ENCODE measurements around the gene LRP2. TPM values are rescaled to one million over a fixed set of nuclear protein-coding genes. Genes with fewer than 3 reads are reported as not detected.

The LRP2 gene
- total and polyA plus RNA-seq, 8 donors = 0.06 to 0.08 TPM; not detected in 6

DNA sequence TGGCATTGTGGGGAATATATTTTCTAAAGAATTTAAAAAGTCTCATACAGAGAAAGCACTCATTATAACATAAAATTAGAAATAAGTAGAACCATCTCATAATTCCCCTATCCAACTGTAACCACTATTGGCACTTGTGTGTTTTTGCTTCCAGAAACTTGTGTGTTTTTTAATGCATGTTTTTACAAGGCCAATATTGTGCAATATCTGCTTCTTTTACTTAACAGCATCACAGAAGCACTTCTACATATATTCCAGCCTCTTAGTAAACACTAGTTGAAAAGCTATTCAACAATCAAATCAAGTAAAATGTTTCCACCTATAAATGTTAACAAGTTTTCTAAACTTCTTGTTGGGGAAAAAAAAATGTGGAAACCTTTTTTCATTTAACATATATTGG, 132.7 kb downstream of the LRP2 start:
- Histone ChIP-seq H3K27me3 (no peaks in the 10 kb centered on the region), H3K36me3 (no peaks in the 10 kb centered on the region), H3K27ac (no peak overlapping the region), H3K4me3 (no peak overlapping the region), H3K4me1 (no peaks in the 10 kb centered on the region), H3K9me3 (no peaks in the 10 kb centered on the region)
- no peak for TF ChIP-seq CTCF (IDR thresholded peaks at IDR 0.05)
- ATAC-seq (no peak), DNase-seq (no peak), FAIRE-seq (no peak)
- intact Hi-C loops (cut with DNase I) = no loop called here

- no peaks in the 10 kb centered on the region for H3K27me3 ChIP-seq
- H3K36me3 ChIP-seq = no peaks in the 10 kb centered on the region
- WGBS, 2 donors = 84 to 87% methylated on average over 2 of the region's 2 CpGs
- no peaks in the 10 kb centered on the region for H3K4me1 ChIP-seq
- intact Hi-C loops (cut with DNase I) = no loop called here
- H3K27ac ChIP-seq = no peak overlapping the region
- no peak for DNase-seq
- H3K4me3 ChIP-seq = no peak overlapping the region
- no peaks in the 10 kb centered on the region for H3K9me3 ChIP-seq
- FAIRE-seq = no peak
- ATAC-seq = no peak
- no peak for TF ChIP-seq CTCF (IDR thresholded peaks at IDR 0.05)
Measured at GRCh38 chr2:169225906-169226305, 136.4 kb downstream of the LRP2 start.

- Histone ChIP-seq H3K4me1 (no peaks in the 10 kb centered on the region), H3K4me3 (no peak overlapping the region), H3K27ac (no peak overlapping the region), H3K36me3 (no peaks in the 10 kb centered on the region), H3K27me3 (no peaks in the 10 kb centered on the region), H3K9me3 (no peaks in the 10 kb centered on the region)
- intact Hi-C loops (cut with DNase I) = no loop called here
- no peak for TF ChIP-seq CTCF (IDR thresholded peaks at IDR 0.05)
- FAIRE-seq = no peak
- WGBS, 2 donors = 36 to 45% methylated on average over 2 of the region's 2 CpGs
- DNase-seq = no peak
- no peak for ATAC-seq
Measured at GRCh38 chr2:169225233-169225750, 137.0 kb downstream of the LRP2 start.

DNA sequence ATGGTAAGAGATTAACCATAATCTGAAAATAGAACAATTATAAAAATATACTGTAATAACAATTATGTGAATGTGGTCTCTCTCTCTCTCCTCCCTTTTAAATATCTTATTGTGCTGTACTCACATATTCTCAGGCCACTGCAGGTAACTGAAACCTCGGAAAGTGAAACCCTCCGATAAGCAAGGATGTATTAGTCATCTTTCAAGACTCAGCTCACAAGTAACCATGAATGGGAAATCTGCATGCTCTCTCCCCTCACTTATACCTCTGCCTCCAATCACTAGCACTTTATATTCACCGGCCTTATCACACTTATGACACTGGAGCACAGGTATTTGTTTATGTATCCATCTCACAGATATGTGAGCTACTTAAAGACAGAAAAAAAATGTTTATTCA, 139.7 kb downstream of the LRP2 start:
- DNase-seq = no peak
- H3K36me3 ChIP-seq = no peaks in the 10 kb centered on the region
- no peak for FAIRE-seq
- H3K4me1 ChIP-seq = no peaks in the 10 kb centered on the region
- ATAC-seq = no peak
- no peaks in the 10 kb centered on the region for H3K9me3 ChIP-seq
- no peak overlapping the region for H3K4me3 ChIP-seq
- H3K27ac ChIP-seq = no peak overlapping the region
- intact Hi-C loops (cut with DNase I) = no loop called here
- H3K27me3 ChIP-seq = no peaks in the 10 kb centered on the region
- WGBS, 2 donors = 41 to 48% methylated on average over 3 of the region's 3 CpGs
- no peak for TF ChIP-seq CTCF (IDR thresholded peaks at IDR 0.05)

DNA sequence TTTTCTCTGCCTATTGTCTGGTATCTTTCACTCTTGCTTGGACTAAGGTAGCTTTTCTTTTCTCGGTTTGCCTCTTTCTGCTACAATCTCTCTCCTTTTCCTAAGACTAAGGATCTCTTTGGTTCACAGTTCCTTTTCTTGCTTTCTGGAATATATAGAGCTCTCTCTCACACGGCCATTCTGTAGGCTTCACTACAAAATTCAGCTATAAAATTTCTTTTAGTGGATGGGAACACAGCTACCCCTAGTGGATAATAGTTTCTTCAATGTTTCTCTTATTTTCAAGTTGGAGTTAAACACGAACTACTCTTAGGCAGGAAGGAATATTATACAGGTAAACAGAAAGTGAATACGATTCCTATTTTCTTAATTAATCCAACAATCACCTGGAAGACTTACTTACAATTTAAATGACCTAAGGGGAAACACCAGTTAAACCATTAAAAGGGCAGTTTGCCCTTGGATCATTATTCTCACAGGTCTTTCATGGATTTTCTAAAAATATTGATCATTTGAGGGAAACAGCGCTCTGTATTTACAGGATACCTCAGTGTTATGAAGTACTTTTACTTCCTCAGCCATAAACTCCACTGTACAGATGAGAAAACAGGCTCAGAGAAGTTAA, 140.5 kb downstream of the LRP2 start:
- DNase-seq (no peak), ATAC-seq (peak in 2 of 4 donors; percentile 35 to 43), FAIRE-seq (no peak)
- H3K4me1 ChIP-seq = no peaks in the 10 kb centered on the region
- no peak overlapping the region for H3K27ac ChIP-seq
- H3K27me3 ChIP-seq = no peaks in the 10 kb centered on the region
- 20 to 26% methylated on average over 5 of the region's 5 CpGs for WGBS, 2 donors
- H3K4me3 ChIP-seq = no peak overlapping the region
- no peaks in the 10 kb centered on the region for H3K9me3 ChIP-seq
- intact Hi-C loops (cut with DNase I) = no loop called here
- no peak for TF ChIP-seq CTCF (IDR thresholded peaks at IDR 0.05)
- H3K36me3 ChIP-seq = no peaks in the 10 kb centered on the region

Data from pancreas (tissue), 10 donors.